Activated CD8-positive, alpha-beta memory T cell treated with anti-CD3 and anti-CD28 coated beads, Interleukin-2, amount 50 U/mL, for 24 hours (primary cell): ENCODE results near the gene TRIB2.

Experiments
- DNase-seq: peaks from one replicate; pipeline ENCODE4 v3.0.0-alpha.2; 2020; ENCODE audit errors: extremely low read depth

The TRIB2 gene

GRCh38 chr2:12720754-12721378 lies 4.1 kb downstream of the TRIB2 start:
- DNase-seq, result no peak

- no peak for DNase-seq
Measured at GRCh38 chr2:12721566-12722446, 5.1 kb downstream of the TRIB2 start.

- DNase-seq, result no peak
Measured at GRCh38 chr2:12722447-12723316, 5.9 kb downstream of the TRIB2 start.

- DNase-seq, result no peak
Measured at GRCh38 chr2:12723736-12724463, 7.2 kb downstream of the TRIB2 start.

GRCh38 chr2:12725233-12726187 lies 8.8 kb downstream of the TRIB2 start:
- no peak for DNase-seq

GRCh38 chr2:12726271-12726670 lies 9.5 kb downstream of the TRIB2 start:
- DNase-seq, result no peak

GRCh38 chr2:12727065-12727464 lies 10.3 kb downstream of the TRIB2 start:
- DNase-seq, result no peak

DNA sequence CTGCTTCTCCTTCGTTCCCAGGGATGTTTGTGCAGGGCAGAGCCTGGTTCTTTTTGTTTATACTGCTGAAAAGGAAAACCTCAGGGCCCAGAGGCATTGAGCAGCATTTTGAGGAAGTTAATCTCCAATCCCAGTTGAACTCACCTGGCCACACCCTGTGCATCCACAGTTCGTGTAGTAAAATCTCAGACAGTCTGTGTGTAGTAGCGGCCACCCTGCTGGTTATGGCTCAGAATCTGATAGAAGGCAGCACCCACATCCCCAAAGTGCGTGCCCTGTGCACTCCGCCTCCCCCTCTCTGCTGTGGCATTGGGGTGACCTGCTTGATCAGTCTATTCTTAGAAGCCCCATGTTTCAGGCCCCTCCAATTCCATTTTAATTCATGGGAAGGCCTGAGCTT lies 10.9 kb downstream of the TRIB2 start:
- DNase-seq, result no peak

DNA sequence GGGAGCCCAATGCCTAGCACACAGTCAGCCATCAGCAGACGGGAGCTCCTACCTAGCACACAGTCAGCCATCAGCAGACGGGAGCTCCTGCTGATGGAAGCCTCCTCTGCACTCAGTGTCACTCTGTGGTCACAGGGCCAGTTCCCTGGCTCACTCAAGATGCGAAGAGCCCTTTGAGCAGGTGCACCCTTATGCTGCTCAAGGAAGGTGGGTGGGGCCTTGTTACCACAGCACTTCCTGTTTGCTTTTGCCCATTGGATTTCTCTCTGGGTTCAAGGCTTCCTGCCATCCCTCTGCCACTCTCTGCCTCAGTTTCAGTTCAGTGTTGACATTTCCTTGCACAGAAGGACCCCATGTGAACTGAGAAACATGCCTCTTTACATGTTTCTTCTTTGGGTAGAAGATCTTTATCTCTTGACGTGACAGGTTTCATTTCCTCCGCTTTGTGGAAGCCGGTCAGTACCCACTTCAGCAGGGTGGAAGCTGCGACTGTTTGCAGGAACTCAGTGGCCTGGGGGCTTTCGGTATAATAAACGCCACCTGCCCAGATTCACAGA lies 11.6 kb downstream of the TRIB2 start:
- DNase-seq, result no peak

- no peak for DNase-seq
Measured at GRCh38 chr2:12730265-12730664, 13.5 kb downstream of the TRIB2 start.

- DNase-seq, result no peak
Measured at GRCh38 chr2:12731701-12732280, 15.1 kb downstream of the TRIB2 start.

GRCh38 chr2:12732651-12733050 lies 15.9 kb downstream of the TRIB2 start:
- DNase-seq, result no peak

DNA sequence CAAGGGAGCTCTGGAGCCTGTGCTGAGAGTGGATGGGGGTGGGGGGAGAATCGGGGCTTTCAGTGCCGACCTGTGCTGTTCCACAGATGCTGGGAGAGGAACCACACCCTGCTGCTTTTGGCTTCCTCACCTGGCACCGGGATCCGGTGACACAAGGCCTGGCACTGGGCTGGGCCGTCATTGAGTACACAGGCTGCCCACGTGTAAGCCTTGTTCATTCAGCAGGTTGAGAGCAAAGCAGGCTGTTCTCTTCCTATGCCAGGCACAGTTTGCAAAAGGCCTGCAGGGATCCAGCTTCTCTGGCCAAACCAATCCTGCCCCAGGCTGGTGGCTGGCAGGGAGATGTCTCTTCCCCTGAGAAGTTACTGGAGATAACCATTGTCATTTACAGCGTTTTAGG lies 17.1 kb downstream of the TRIB2 start:
- DNase-seq, result no peak

- no peak for DNase-seq
Measured at GRCh38 chr2:12734914-12735654, 18.3 kb downstream of the TRIB2 start.

DNA sequence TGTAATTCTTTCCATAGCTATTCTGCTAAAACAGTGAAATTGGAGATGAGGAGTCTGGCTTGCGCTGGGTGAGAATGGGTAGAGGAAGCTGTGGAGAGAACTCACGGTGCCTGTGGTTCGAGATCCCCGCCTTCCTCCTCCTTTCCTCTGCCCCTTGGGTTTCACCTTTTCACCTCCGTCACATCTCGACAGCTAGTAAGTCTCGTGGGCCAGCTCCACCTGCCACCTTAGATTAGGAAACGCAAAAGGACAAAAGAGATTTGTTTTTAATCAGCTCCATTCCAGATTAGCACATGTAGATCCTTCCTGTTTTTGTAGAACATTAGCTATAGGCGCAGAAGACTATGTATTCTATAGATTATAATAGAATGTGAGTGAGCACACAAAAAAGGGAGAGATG lies 20.6 kb downstream of the TRIB2 start:
- no peak for DNase-seq

DNA sequence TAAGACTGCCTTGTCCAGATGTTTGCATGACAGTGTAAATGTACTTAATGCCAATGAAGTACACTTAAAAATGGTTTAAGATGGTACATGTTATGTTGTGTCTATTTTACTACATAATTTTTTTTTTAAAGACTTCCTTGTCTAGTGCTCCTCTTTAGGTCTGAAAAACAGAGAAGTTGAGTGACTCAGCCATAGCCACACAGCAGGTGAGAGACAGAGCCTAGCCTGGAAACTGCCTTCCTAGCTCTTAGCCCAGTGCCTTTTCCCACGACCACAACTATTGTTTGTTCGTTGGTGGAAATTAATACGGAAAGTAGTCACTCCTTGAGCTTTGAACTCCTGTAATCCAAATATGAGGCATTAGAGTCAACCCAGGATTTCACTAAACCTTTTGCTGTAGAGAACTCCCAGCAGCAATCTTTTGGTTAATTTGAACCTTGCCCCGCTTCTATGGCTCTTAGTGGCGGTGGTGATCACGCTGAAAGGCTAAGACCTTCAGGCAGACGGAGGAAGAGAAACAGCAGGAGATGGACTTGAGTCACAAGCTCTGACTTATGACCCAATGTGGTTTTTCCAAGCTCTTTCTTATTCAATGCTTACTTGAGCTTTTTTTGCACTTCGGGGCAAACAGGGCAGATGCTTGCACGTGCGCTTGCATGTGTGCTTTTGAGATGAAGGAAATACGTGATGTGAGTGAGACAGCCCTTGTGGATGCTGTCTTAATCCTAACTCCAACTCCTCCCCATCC lies 21.2 kb downstream of the TRIB2 start:
- DNase-seq, result no peak

DNA sequence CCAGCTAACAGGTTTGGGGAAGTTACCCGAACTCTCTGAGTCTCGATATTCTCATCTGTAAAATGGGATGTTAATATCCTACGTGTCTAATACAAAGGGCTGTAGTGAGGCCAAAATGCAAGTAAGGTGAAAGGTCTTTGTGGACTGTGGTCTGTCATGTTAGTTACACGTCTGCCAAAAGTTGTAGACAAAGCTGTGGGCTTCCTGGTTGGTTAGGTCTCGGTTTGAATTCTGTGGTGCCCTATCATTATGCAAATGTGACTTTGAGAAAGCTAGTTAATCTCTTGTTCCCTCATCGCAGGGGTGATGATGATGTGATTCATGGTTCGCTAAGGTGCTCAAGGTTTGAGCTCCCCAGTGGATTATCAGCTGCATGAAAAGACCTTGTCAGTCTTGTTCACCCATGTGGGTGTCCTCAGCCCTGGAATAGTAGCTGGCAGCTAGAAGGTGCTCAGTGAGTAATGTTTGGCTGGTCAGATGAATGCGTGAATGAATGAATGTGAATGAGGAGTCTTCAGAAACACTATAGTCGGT lies 23.1 kb downstream of the TRIB2 start:
- DNase-seq, result no peak

DNA sequence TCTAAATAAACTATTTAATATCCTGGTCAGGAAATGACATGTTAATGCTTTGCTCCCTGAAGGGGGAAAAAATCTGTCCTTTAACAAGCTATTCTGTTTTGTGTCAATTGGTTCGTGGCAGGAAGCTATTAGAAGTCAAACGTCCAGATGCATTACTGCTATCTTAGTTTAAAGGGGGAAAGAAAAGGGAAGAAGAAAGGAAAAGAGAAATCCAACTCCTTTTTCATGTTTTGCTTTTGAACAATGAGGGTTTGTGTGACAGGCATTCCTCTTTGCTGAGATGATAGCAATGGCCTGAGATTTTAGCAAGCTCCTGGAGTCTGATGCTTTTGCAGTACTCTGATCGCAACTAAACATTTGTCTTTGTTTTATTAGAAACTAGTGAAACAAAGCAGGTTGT lies 24.6 kb downstream of the TRIB2 start:
- no peak for DNase-seq
